Neural cell (in vitro differentiated cells): ENCODE data around the gene MYCN. TPM values are rescaled to one million over a fixed set of nuclear protein-coding genes. Genes with fewer than 3 reads are reported as not detected.

Experiments
- H2AFZ ChIP-seq: fragments of 200-600, 300-800 bp; sonication (generic), shearing (Covaris generic); 2 replicates; pipeline ENCODE4 v1.6.0; 2014; ENCODE audit warnings: low read depth, mild to moderate bottlenecking, antibody characterized with exemption, low read length, moderate library complexity
- H3F3A ChIP-seq: fragments of 200-600 bp; shearing (Covaris generic); 2 replicates; pipeline ENCODE4 v1.6.1; 2016; ENCODE audit warnings: mild to moderate bottlenecking, moderate library complexity, mixed read lengths, antibody characterized with exemption, low read length; ENCODE audit not compliant: insufficient read depth, poor library complexity, severe bottlenecking
- H3K27ac ChIP-seq: fragments of 200-600, 300-800 bp; sonication (generic), shearing (Covaris generic); 2 replicates; pipeline ENCODE4 v1.5.1; 2014; ENCODE audit warnings: mild to moderate bottlenecking, low read length, moderate library complexity
- H3K27me3 ChIP-seq: fragments of 300-800, 200-600 bp; sonication (generic), shearing (Covaris generic); 2 replicates; pipeline ENCODE4 v1.6.0; 2014; ENCODE audit warnings: mild to moderate bottlenecking, low read depth, low read length, moderate library complexity; ENCODE audit not compliant: insufficient read depth
- H3K36me3 ChIP-seq: fragments of 300-800, 200-600 bp; sonication (generic), shearing (Covaris generic); 2 replicates; pipeline ENCODE4 v1.5.1; 2014; ENCODE audit warnings: mild to moderate bottlenecking, antibody characterized with exemption, low read length, moderate library complexity; ENCODE audit not compliant: insufficient read depth
- H3K4me2 ChIP-seq: fragments of 300-800, 200-600 bp; sonication (generic), shearing (Covaris generic); 2 replicates; pipeline ENCODE4 v1.6.0; 2014; ENCODE audit warnings: mild to moderate bottlenecking, low read length
- H3K4me3 ChIP-seq: fragments of 300-800, 200-600 bp; sonication (generic), shearing (Covaris generic); 2 replicates; pipeline ENCODE4 v1.5.1; 2014; ENCODE audit warnings: mild to moderate bottlenecking, low read length, moderate library complexity
- H3K79me2 ChIP-seq: fragments of 200-600 bp; shearing (Covaris generic); replicated peaks from 2 replicates; pipeline ENCODE4 v1.6.0; 2014; ENCODE audit warnings: mild to moderate bottlenecking, low read length, moderate library complexity; ENCODE audit not compliant: insufficient read depth
- H3K9ac ChIP-seq: fragments of 300-800, 200-600 bp; sonication (generic), shearing (Covaris generic); 2 replicates; pipeline ENCODE4 v1.6.1; 2016; ENCODE audit warnings: mild to moderate bottlenecking, low read length, mixed read lengths
- H3K9me2 ChIP-seq: fragments of 200-600 bp; shearing (Covaris generic); 2 replicates; pipeline ENCODE4 v1.6.1; 2016; ENCODE audit warnings: mild to moderate bottlenecking, low read length, mixed read lengths; ENCODE audit not compliant: insufficient read depth
- H3K9me3 ChIP-seq: fragments of 200-600, 300-800 bp; sonication (generic), shearing (Covaris generic); 2 replicates; pipeline ENCODE4 v1.6.1; 2016; ENCODE audit warnings: mild to moderate bottlenecking, mixed run types, low read length, moderate library complexity, mixed read lengths
- H4K20me1 ChIP-seq: fragments of 200-600 bp; shearing (Covaris generic); 2 replicates; pipeline ENCODE4 v1.6.1; 2016; ENCODE audit warnings: mild to moderate bottlenecking, mixed run types; ENCODE audit not compliant: insufficient read depth
- EP300 ChIP-seq: fragments of 450-650 bp; conservative IDR thresholded peaks from 2 replicates; pipeline ENCODE4 v1.6.1; 2014; ENCODE audit warnings: antibody characterized with exemption, mild to moderate bottlenecking, moderate library complexity; ENCODE audit not compliant: poor library complexity, severe bottlenecking
- EZH2 ChIP-seq: fragments of 200-600, 300-800 bp; shearing (Covaris generic), sonication (generic); IDR thresholded peaks from 2 replicates; pipeline ENCODE4 v1.6.1; 2014; ENCODE audit warnings: antibody characterized with exemption, low read length, borderline replicate concordance, mild to moderate bottlenecking; ENCODE audit not compliant: insufficient read depth, poor library complexity, severe bottlenecking
- MXI1 ChIP-seq: fragments of 450-650 bp; conservative IDR thresholded peaks from 2 replicates; pipeline ENCODE4 v1.6.1; 2014; ENCODE audit warnings: antibody characterized with exemption, mild to moderate bottlenecking; ENCODE audit not compliant: poor library complexity, severe bottlenecking
- POLR2AphosphoS5 ChIP-seq: IDR thresholded peaks from 2 replicates; pipeline ENCODE4 v1.6.1; 2012
- RAD21 ChIP-seq: fragments of 450-650 bp; conservative IDR thresholded peaks from 2 replicates; pipeline ENCODE4 v1.6.1; 2014; ENCODE audit warnings: antibody characterized with exemption, mild to moderate bottlenecking, moderate library complexity
- SMC3 ChIP-seq: fragments of 450-650 bp; conservative IDR thresholded peaks from 2 replicates; pipeline ENCODE4 v1.6.1; 2014; ENCODE audit warnings: antibody characterized with exemption, mild to moderate bottlenecking, moderate library complexity; ENCODE audit not compliant: poor library complexity
- TAF1 ChIP-seq: IDR thresholded peaks from 2 replicates; pipeline ENCODE4 v1.6.1; 2012; ENCODE audit warnings: low read depth
- polyA plus RNA-seq: library from polyadenylated mRNA; depleted of rRNA; stranded (reverse); fragments of >200 nt; gene quantifications from 2 replicates; pipeline ENCODE4 v1.2.3, GENCODE V29; 2014
- TF ChIP-seq, protein P1 (sequence below): IDR thresholded peaks from 2 replicates; pipeline ENCODE4 v1.6.1; 2012; ENCODE audit warnings: borderline replicate concordance
- TF ChIP-seq, protein P2 (sequence below): fragments of 450-650 bp; IDR thresholded peaks from 2 replicates; pipeline ENCODE4 v1.5.1; 2014; ENCODE audit warnings: antibody characterized with exemption, mild to moderate bottlenecking, moderate library complexity; ENCODE audit not compliant: poor library complexity, severe bottlenecking

MYCN gene
- polyA plus RNA-seq, 1 donor from 2014 or later = 25.1 TPM

DNA sequence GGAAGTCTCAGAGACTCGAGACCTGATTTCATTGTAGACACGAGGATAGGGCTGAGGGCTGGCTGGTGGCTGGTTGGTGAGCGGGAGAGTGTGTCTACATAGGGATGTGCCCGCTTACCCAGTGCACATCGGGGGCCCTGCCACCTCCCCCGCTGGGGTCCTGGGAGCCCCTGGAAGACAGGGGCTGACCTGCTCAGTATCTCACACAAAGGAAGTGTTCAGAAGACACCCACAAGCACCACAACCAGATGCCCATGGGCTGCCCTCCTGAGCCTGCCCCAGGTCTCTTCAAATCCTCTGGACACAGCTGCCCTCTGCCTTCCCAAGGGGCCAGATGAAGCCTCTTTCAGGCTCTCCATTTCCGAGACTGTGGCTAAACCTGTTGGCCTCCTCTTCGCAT lies 43.1 kb downstream of the MYCN start:
- TF ChIP-seq, protein P1, sequence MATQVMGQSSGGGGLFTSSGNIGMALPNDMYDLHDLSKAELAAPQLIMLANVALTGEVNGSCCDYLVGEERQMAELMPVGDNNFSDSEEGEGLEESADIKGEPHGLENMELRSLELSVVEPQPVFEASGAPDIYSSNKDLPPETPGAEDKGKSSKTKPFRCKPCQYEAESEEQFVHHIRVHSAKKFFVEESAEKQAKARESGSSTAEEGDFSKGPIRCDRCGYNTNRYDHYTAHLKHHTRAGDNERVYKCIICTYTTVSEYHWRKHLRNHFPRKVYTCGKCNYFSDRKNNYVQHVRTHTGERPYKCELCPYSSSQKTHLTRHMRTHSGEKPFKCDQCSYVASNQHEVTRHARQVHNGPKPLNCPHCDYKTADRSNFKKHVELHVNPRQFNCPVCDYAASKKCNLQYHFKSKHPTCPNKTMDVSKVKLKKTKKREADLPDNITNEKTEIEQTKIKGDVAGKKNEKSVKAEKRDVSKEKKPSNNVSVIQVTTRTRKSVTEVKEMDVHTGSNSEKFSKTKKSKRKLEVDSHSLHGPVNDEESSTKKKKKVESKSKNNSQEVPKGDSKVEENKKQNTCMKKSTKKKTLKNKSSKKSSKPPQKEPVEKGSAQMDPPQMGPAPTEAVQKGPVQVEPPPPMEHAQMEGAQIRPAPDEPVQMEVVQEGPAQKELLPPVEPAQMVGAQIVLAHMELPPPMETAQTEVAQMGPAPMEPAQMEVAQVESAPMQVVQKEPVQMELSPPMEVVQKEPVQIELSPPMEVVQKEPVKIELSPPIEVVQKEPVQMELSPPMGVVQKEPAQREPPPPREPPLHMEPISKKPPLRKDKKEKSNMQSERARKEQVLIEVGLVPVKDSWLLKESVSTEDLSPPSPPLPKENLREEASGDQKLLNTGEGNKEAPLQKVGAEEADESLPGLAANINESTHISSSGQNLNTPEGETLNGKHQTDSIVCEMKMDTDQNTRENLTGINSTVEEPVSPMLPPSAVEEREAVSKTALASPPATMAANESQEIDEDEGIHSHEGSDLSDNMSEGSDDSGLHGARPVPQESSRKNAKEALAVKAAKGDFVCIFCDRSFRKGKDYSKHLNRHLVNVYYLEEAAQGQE = no peak
- TF ChIP-seq RAD21 (no peak), TAF1 (no peak), POLR2AphosphoS5 (no peak), SMC3 (no peak), EZH2 (no peak), EP300 (no peak), MXI1 (no peak)
- TF ChIP-seq, protein P2, sequence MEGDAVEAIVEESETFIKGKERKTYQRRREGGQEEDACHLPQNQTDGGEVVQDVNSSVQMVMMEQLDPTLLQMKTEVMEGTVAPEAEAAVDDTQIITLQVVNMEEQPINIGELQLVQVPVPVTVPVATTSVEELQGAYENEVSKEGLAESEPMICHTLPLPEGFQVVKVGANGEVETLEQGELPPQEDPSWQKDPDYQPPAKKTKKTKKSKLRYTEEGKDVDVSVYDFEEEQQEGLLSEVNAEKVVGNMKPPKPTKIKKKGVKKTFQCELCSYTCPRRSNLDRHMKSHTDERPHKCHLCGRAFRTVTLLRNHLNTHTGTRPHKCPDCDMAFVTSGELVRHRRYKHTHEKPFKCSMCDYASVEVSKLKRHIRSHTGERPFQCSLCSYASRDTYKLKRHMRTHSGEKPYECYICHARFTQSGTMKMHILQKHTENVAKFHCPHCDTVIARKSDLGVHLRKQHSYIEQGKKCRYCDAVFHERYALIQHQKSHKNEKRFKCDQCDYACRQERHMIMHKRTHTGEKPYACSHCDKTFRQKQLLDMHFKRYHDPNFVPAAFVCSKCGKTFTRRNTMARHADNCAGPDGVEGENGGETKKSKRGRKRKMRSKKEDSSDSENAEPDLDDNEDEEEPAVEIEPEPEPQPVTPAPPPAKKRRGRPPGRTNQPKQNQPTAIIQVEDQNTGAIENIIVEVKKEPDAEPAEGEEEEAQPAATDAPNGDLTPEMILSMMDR = no peak
- Histone ChIP-seq H3K27me3 (no peaks in the 10 kb centered on the region), H3K36me3 (no peaks in the 10 kb centered on the region), H4K20me1 (no peaks in the 10 kb centered on the region), H3K9me3 (no peaks in the 10 kb centered on the region), H3K79me2 (no peaks in the 10 kb centered on the region), H3K4me2 (no peak overlapping the region), H2AFZ (no peak overlapping the region), H3F3A (no peaks in the 10 kb centered on the region), H3K9ac (no peak overlapping the region), H3K27ac (no peak overlapping the region), H3K4me3 (no peak overlapping the region), H3K9me2 (no peaks in the 10 kb centered on the region)

DNA sequence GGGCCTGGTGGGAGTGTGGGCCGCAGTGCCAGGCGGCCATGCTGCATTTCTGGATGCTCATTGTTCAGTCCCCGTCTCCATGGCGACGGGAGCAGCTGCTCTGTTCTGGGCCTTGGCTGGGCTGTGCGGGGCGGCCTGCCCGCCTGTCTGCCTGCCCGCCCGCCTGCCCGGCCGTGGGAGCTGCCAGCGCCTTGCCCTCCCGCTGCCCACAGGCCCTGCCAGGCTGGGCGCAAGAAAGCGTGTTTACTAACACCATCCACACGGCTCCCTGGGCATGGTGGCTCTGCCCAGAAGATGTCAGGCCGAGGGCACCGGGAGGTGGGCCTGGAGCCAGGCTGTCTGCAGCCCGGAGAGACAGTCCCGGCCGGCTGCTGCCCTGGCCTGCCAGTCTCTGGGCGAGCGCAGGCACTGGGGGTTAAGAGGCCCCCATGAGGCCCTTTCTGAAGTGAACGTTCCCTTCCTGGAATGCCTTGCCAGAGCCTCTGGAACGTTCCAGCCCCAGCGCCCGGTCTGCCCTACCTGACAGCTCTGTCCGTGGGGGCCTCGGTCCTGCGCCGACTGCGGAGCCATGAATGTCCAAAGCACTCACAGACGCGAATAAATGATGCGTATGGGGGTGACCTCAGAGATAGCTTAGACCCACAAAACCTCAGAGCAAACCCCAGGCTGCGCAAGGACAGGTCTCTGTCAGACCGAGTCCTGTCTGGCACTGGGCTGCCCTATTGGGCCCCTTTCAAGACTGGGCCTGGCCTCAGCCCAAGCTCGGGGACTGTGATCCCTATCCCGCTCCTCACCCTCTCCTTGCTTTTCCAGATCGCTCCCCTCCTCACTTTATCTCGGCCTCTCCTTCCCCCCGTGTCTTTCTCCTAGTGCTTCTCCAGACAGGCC lies 44.3 kb downstream of the MYCN start:
- Histone ChIP-seq H2AFZ (peak overlapping the region; percentile 14), H3K79me2 (no peaks in the 10 kb centered on the region), H3K4me3 (no peak overlapping the region)

More for the DNA sequence above, 44.3 kb downstream of the MYCN start:
- H3K27me3 ChIP-seq = no peaks in the 10 kb centered on the region
- no peaks in the 10 kb centered on the region for H3K36me3 ChIP-seq
- H3K9me3 ChIP-seq = no peaks in the 10 kb centered on the region
- H4K20me1 ChIP-seq = no peaks in the 10 kb centered on the region
- H3F3A ChIP-seq = no peaks in the 10 kb centered on the region
- no peaks in the 10 kb centered on the region for H3K9me2 ChIP-seq
- H3K9ac ChIP-seq = peak overlapping the region; percentile 42
- TF ChIP-seq, protein P2 = no peak
- TF ChIP-seq MXI1 = peak; percentile 49
- TF ChIP-seq, protein P1 = peak; percentile 1
- peak; percentile 26 for TF ChIP-seq EP300
- TF ChIP-seq EZH2 = no peak
- peak; percentile 2 for TF ChIP-seq POLR2AphosphoS5
- TF ChIP-seq TAF1 = no peak
- no peak for TF ChIP-seq SMC3
- TF ChIP-seq RAD21 = no peak
- no peak overlapping the region for H3K4me2 ChIP-seq
- no peak overlapping the region for H3K27ac ChIP-seq
